ENCODE measurements around the gene RAI14. TPM values are rescaled to one million over a fixed set of nuclear protein-coding genes. Genes with fewer than 3 reads are reported as not detected.
"Not testable (repeated sequence)": the region's sequence is repeated elsewhere in the genome, so short reads cannot be mapped to it uniquely, and the experiment has no call there.

Gene RAI14
- total RNA-seq, 1 donor from 2014 or later, result 307 TPM

GRCh38 chr5:34724741-34725140, 68.6 kb downstream of the RAI14 start:
- Histone ChIP-seq H3K79me2 (ENCODE audit: insufficient read depth, low read length) (peaks cover 96% of the 10 kb centered on the region), H3K4me1 (ENCODE audit: insufficient read depth, low read length) (peaks cover 5% of the 10 kb centered on the region), H3K36me3 (ENCODE audit: insufficient read depth, low read length) (peaks cover 14% of the 10 kb centered on the region), H3K4me3 (ENCODE audit: insufficient read depth, low read depth, low read length) (no peak overlapping the region), H3K4me2 (ENCODE audit: low read length) (no peak overlapping the region), H3K27me3 (ENCODE audit: insufficient read depth, low read length) (no peaks in the 10 kb centered on the region), H3K9ac (ENCODE audit: low read length) (no peak overlapping the region), H3K9me3 (ENCODE audit: insufficient read depth, low read depth, low read length) (no peaks in the 10 kb centered on the region), H4K20me1 (ENCODE audit: insufficient read depth, low read length) (peaks cover 31% of the 10 kb centered on the region), H2AFZ (ENCODE audit: low read depth, low read length) (no peak overlapping the region), H3K27ac (ENCODE audit: low read depth, low read length) (no peak overlapping the region)
- H3K27me3 Mint-ChIP-seq (ENCODE audit: low read depth, unreplicated experiment), result no peaks in the 10 kb centered on the region
- H3K9me3 Mint-ChIP-seq (ENCODE audit: unreplicated experiment), result peaks cover 6% of the 10 kb centered on the region
- H3K4me1 Mint-ChIP-seq (ENCODE audit: low read depth, unreplicated experiment), result peaks cover 14% of the 10 kb centered on the region
- FAIRE-seq (no peak), DNase-seq (ENCODE audit: low read depth) (no peak)
- no peak overlapping the region for H3K4me3 Mint-ChIP-seq (ENCODE audit: unreplicated experiment)
- H3K27ac Mint-ChIP-seq (ENCODE audit: unreplicated experiment), result no peak overlapping the region
- peaks cover 34% of the 10 kb centered on the region for H3K36me3 Mint-ChIP-seq (ENCODE audit: low read depth, unreplicated experiment)
- TF ChIP-seq CTCF (IDR thresholded peaks at IDR 0.05; ENCODE audit: insufficient read depth, low read depth, low read length) (no peak), EZH2 (IDR thresholded peaks at IDR 0.05; ENCODE audit: insufficient read depth, low read length) (no peak)

GRCh38 chr5:34727166-34727749, 71.1 kb downstream of the RAI14 start:
- H3K9ac ChIP-seq (ENCODE audit: low read length); H2AFZ ChIP-seq (ENCODE audit: low read depth, low read length); H3K27ac Mint-ChIP-seq (ENCODE audit: unreplicated experiment); DNase-seq (ENCODE audit: low read depth); H3K9me3 ChIP-seq (ENCODE audit: insufficient read depth, low read depth, low read length); H3K27ac ChIP-seq (ENCODE audit: low read depth, low read length); FAIRE-seq; H3K4me2 ChIP-seq (ENCODE audit: low read length); H3K9me3 Mint-ChIP-seq (ENCODE audit: unreplicated experiment); H3K4me3 Mint-ChIP-seq (ENCODE audit: unreplicated experiment); H3K27me3 ChIP-seq (ENCODE audit: insufficient read depth, low read length); H3K4me3 ChIP-seq (ENCODE audit: insufficient read depth, low read depth, low read length); H3K4me1 ChIP-seq (ENCODE audit: insufficient read depth, low read length); H3K27me3 Mint-ChIP-seq (ENCODE audit: low read depth, unreplicated experiment): not testable (repeated sequence)
- Histone ChIP-seq H3K36me3 (ENCODE audit: insufficient read depth, low read length) (peaks cover 19% of the 10 kb centered on the region), H3K79me2 (ENCODE audit: insufficient read depth, low read length) (peaks cover 99% of the 10 kb centered on the region), H4K20me1 (ENCODE audit: insufficient read depth, low read length) (peaks cover 41% of the 10 kb centered on the region)
- H3K4me1 Mint-ChIP-seq (ENCODE audit: low read depth, unreplicated experiment), result peaks cover 18% of the 10 kb centered on the region
- peaks cover 32% of the 10 kb centered on the region for H3K36me3 Mint-ChIP-seq (ENCODE audit: low read depth, unreplicated experiment)

GRCh38 chr5:34728236-34728635, 72.1 kb downstream of the RAI14 start:
- Histone ChIP-seq H3K79me2 (ENCODE audit: insufficient read depth, low read length) (peaks cover 96% of the 10 kb centered on the region), H3K27me3 (ENCODE audit: insufficient read depth, low read length) (no peaks in the 10 kb centered on the region), H2AFZ (ENCODE audit: low read depth, low read length) (no peak overlapping the region), H3K9ac (ENCODE audit: low read length) (no peak overlapping the region), H3K36me3 (ENCODE audit: insufficient read depth, low read length) (peaks cover 19% of the 10 kb centered on the region), H3K4me1 (ENCODE audit: insufficient read depth, low read length) (peaks cover 6% of the 10 kb centered on the region), H3K4me2 (ENCODE audit: low read length) (no peak overlapping the region), H3K27ac (ENCODE audit: low read depth, low read length) (no peak overlapping the region), H3K9me3 (ENCODE audit: insufficient read depth, low read depth, low read length) (no peaks in the 10 kb centered on the region), H4K20me1 (ENCODE audit: insufficient read depth, low read length) (peaks cover 41% of the 10 kb centered on the region), H3K4me3 (ENCODE audit: insufficient read depth, low read depth, low read length) (no peak overlapping the region)
- DNase-seq (ENCODE audit: low read depth) (no peak), FAIRE-seq (no peak)
- Mint-ChIP-seq H3K4me1 (ENCODE audit: low read depth, unreplicated experiment) (peaks cover 18% of the 10 kb centered on the region), H3K4me3 (ENCODE audit: unreplicated experiment) (no peak overlapping the region), H3K27me3 (ENCODE audit: low read depth, unreplicated experiment) (no peaks in the 10 kb centered on the region), H3K36me3 (ENCODE audit: low read depth, unreplicated experiment) (peaks cover 32% of the 10 kb centered on the region), H3K27ac (ENCODE audit: unreplicated experiment) (no peak overlapping the region), H3K9me3 (ENCODE audit: unreplicated experiment) (peaks cover 6% of the 10 kb centered on the region)
- TF ChIP-seq EZH2 (IDR thresholded peaks at IDR 0.05; ENCODE audit: insufficient read depth, low read length), result no peak
- TF ChIP-seq CTCF (IDR thresholded peaks at IDR 0.05; ENCODE audit: insufficient read depth, low read depth, low read length), result no peak

Measured in astrocyte (in vitro differentiated cells and primary cell).